OCI-LY7 (cell line): ENCODE data around the gene B3GAT3.

Source experiments
- EZH2phosphoT487 ChIP-seq: fragments of 200-600 bp; sonication (generic); IDR thresholded peaks from 2 replicates; pipeline ENCODE4 v1.6.1; 2018; ENCODE audit warnings: low read depth, borderline replicate concordance, mild to moderate bottlenecking, mixed run types, antibody characterized with exemption, low read length, moderate library complexity, mixed read lengths
- TF ChIP-seq, protein P1 (sequence below): fragments of 200-600 bp; sonication (generic); conservative IDR thresholded peaks from 2 replicates; pipeline ENCODE4 v1.5.1; 2014; ENCODE audit warnings: mild to moderate bottlenecking, antibody characterized with exemption, low read length, moderate library complexity, mixed read lengths

DNA sequence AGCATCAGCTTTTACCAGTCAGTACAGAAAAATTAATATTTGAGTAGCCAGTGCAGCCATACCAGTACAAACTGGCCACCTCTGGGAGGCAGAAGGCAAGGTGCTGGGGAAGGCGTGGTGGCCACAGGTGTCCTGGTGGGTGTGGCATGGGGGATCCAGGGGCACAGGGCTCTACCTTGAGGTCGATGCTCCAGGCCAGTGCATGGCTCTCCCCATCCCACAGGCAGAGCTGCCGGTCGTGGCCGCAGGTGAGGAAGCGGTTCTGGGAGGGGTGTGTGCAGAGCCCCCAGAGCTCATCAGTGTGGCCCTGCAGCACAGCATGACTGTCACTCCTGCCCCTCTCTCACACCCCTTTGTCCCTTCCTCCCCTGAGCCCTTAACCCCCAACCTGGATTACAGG lies 16.3 kb downstream of the B3GAT3 start:
- TF ChIP-seq, protein P1, sequence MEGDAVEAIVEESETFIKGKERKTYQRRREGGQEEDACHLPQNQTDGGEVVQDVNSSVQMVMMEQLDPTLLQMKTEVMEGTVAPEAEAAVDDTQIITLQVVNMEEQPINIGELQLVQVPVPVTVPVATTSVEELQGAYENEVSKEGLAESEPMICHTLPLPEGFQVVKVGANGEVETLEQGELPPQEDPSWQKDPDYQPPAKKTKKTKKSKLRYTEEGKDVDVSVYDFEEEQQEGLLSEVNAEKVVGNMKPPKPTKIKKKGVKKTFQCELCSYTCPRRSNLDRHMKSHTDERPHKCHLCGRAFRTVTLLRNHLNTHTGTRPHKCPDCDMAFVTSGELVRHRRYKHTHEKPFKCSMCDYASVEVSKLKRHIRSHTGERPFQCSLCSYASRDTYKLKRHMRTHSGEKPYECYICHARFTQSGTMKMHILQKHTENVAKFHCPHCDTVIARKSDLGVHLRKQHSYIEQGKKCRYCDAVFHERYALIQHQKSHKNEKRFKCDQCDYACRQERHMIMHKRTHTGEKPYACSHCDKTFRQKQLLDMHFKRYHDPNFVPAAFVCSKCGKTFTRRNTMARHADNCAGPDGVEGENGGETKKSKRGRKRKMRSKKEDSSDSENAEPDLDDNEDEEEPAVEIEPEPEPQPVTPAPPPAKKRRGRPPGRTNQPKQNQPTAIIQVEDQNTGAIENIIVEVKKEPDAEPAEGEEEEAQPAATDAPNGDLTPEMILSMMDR: no peak
- no peak for TF ChIP-seq EZH2phosphoT487
